Peyer's patch (tissue), 4 donors: ENCODE measurements around the gene CPT1B.

Source experiments
- POLR2A ChIP-seq, 2 donors: fragments of 450-650 bp; IDR thresholded peaks; one replicate each; pipeline ENCODE4 v1.5.1; 2017; ENCODE audit warnings: antibody characterized with exemption in 2 of 2, mild to moderate bottlenecking in 2 of 2, moderate library complexity in 2 of 2
- TF ChIP-seq, protein P1 (sequence below), 6 experiments: fragments of 450-650 bp in 4 of 6; fragments of 200-600 bp in 2 of 6; sonication (generic) in 1 of 6; IDR thresholded peaks; one replicate each; pipeline ENCODE4 v1.5.1; 2017 to 2019; ENCODE audit warnings: antibody characterized with exemption in 6 of 6, mild to moderate bottlenecking in 3 of 6, moderate library complexity in 1 of 6

DNA sequence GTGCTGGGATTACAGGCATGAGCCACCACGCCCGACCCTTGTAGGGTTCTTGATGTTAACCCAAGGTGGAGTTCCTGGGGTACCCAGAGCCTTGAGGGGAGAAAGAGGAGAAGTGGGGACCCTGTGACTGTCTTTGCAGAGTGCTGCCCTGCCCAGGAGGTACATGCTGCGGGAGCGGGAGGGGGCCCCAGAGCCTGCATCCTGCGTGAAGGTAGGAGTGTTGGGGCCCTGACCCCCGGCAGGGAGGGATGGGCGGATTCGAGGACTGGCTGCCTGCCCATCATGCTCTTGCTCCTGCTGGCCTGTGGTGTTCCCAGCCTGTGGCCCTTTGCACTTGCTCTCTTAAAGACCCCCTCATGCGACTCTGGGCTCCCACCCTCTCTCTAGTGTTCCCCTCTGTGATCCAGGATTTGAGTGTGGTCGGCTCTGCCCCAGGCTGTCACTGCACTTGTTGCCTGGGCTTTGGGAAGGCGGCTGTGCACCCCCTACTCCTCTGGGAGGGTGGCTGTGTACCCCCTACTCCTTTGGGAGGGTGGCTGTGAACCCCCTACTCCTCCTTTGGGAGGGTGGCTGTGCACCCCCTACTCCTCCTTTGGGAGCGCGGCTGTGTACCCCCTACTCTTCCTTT lies 57.3 kb downstream of the CPT1B start:
- TF ChIP-seq, protein P1, sequence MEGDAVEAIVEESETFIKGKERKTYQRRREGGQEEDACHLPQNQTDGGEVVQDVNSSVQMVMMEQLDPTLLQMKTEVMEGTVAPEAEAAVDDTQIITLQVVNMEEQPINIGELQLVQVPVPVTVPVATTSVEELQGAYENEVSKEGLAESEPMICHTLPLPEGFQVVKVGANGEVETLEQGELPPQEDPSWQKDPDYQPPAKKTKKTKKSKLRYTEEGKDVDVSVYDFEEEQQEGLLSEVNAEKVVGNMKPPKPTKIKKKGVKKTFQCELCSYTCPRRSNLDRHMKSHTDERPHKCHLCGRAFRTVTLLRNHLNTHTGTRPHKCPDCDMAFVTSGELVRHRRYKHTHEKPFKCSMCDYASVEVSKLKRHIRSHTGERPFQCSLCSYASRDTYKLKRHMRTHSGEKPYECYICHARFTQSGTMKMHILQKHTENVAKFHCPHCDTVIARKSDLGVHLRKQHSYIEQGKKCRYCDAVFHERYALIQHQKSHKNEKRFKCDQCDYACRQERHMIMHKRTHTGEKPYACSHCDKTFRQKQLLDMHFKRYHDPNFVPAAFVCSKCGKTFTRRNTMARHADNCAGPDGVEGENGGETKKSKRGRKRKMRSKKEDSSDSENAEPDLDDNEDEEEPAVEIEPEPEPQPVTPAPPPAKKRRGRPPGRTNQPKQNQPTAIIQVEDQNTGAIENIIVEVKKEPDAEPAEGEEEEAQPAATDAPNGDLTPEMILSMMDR (IDR thresholded peaks at IDR 0.05) = no peak
- no peak for TF ChIP-seq POLR2A (IDR thresholded peaks at IDR 0.05)
